Measurements from ENCODE around the gene ATXN7.

GRCh38 chr3:63849175-63849574, 14.5 kb upstream of the ATXN7 start:
- TF ChIP-seq CTCF (IDR thresholded peaks at IDR 0.05; ENCODE audit: low read length), result no peak
- TF ChIP-seq EZH2 (optimal IDR thresholded peaks at IDR 0.05; ENCODE audit: low read depth, low read length), result no peak
- no peak for TF ChIP-seq EZH2phosphoT487 (IDR thresholded peaks at IDR 0.05; ENCODE audit: low read length)

Data from MM.1S (cell line).